Smooth muscle cell (in vitro differentiated cells): ENCODE results near the gene FOXL3. TPM values are rescaled to one million over a fixed set of nuclear protein-coding genes. Genes with fewer than 3 reads are reported as not detected.

Source experiments
- DNase-seq: peaks from one replicate; lab custom pipeline; 2025; ENCODE audit not compliant: unreplicated experiment; lab: John Stamatoyannopoulos, UW
- H2AFZ ChIP-seq: fragments of 200-600 bp; sonication (generic); 2 replicates; pipeline ENCODE4 v1.6.0; 2016; ENCODE audit warnings: antibody characterized with exemption, low read depth, mild to moderate bottlenecking
- H3F3A ChIP-seq: fragments of 200-600 bp; sonication (generic); 2 replicates; pipeline ENCODE4 v1.6.0; 2017; ENCODE audit warnings: antibody characterized with exemption, low read depth
- H3K27ac ChIP-seq: fragments of 200-600 bp; sonication (generic); 2 replicates; pipeline ENCODE4 v1.5.1; 2016; ENCODE audit warnings: low read depth, mild to moderate bottlenecking
- H3K27me3 ChIP-seq: fragments of 200-600 bp; sonication (generic); 2 replicates; pipeline ENCODE4 v1.6.1; 2016; ENCODE audit warnings: low read depth, mild to moderate bottlenecking
- H3K36me3 ChIP-seq: fragments of 200-600 bp; sonication (generic); 2 replicates; pipeline ENCODE4 v1.5.1; 2016; ENCODE audit warnings: low read depth
- H3K4me1 ChIP-seq: fragments of 200-600 bp; sonication (generic); 2 replicates; pipeline ENCODE4 v1.5.1; 2016; ENCODE audit warnings: low read depth
- H3K4me2 ChIP-seq: fragments of 200-600 bp; sonication (generic); 2 replicates; pipeline ENCODE4 v1.6.0; 2016; ENCODE audit warnings: mild to moderate bottlenecking
- H3K4me3 ChIP-seq: fragments of 200-600 bp; sonication (generic); 2 replicates; pipeline ENCODE4 v1.5.1; 2016; ENCODE audit warnings: mild to moderate bottlenecking
- H3K79me2 ChIP-seq: fragments of 200-600 bp; sonication (generic); 2 replicates; pipeline ENCODE4 v1.6.0; 2016; ENCODE audit warnings: low read depth, mild to moderate bottlenecking
- H3K9ac ChIP-seq: fragments of 200-600 bp; sonication (generic); 2 replicates; pipeline ENCODE4 v1.6.0; 2016; ENCODE audit warnings: low read depth
- H3K9me3 ChIP-seq: fragments of 200-600 bp; sonication (generic); replicated peaks from 2 replicates; pipeline ENCODE4 v1.5.1; 2016; ENCODE audit warnings: low read depth
- H4K20me1 ChIP-seq: fragments of 200-600 bp; sonication (generic); 2 replicates; pipeline ENCODE4 v1.6.0; 2016; ENCODE audit warnings: low read depth
- CTCF ChIP-seq: fragments of 200-600 bp; sonication (generic); IDR thresholded peaks from 2 replicates; pipeline ENCODE4 v1.5.1; 2017; ENCODE audit warnings: borderline replicate concordance, mild to moderate bottlenecking, antibody characterized with exemption; ENCODE audit not compliant: insufficient read depth, poor library complexity, severe bottlenecking
- WGBS: methylation state at CpG from one replicate; pipeline ENCODE4 v1.1.7; 2016; ENCODE audit warnings: low lambda C conversion rate; 5-methylcytosine and 5-hydroxymethylcytosine counted together
- polyA plus RNA-seq: library from polyadenylated mRNA; unstranded; fragments of >200 nt; fragmentation: Nextera tagmentation; extraction: Ambion mirVana; gene quantifications from 2 replicates; pipeline ENCODE4 v1.2.1, GENCODE V29; 2016
- total RNA-seq: library from RNA; depleted of rRNA; stranded (reverse); fragments of >200 nt; gene quantifications from 2 replicates; pipeline ENCODE4 v1.2.3, GENCODE V29; 2014

FOXL3 gene
- total and polyA plus RNA-seq, 2 experiments from 2014 or later, result not detected

DNA sequence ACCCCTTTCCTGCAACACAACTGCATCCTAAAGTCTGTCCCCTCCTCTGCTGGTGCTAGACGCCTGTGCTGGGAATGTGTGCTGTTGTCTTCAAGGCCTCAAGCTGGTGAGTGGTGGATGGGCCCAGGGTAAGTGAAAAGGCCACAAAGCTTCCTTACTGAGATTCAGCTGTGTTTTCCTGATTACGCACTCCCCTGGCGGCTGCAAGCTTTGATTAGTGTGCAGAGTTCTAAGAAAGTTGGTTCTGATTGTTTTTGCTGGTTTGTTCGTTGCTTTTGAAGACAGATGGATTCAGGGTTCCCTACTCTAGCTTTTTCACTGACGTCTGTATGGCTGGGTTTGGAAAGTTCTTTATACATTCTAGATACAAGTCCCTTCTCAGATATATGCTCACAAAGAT is 11.9 kb upstream of the FOXL3 start:
- no peak for TF ChIP-seq CTCF
- H4K20me1 ChIP-seq, result no peaks in the 10 kb centered on the region
- no peak overlapping the region for H3K4me2 ChIP-seq
- no peaks in the 10 kb centered on the region for H3K4me1 ChIP-seq
- 85% methylated on average over 5 of the region's 5 CpGs for WGBS
- H3K27me3 ChIP-seq, result no peaks in the 10 kb centered on the region
- H2AFZ ChIP-seq, result no peak overlapping the region
- no peaks in the 10 kb centered on the region for H3K36me3 ChIP-seq
- H3K79me2 ChIP-seq, result no peaks in the 10 kb centered on the region
- H3K27ac ChIP-seq, result no peak overlapping the region
- H3F3A ChIP-seq, result no peaks in the 10 kb centered on the region
- no peak overlapping the region for H3K4me3 ChIP-seq
- DNase-seq, result no peak
- no peak overlapping the region for H3K9ac ChIP-seq
- peaks cover 3% of the 10 kb centered on the region for H3K9me3 ChIP-seq

DNA sequence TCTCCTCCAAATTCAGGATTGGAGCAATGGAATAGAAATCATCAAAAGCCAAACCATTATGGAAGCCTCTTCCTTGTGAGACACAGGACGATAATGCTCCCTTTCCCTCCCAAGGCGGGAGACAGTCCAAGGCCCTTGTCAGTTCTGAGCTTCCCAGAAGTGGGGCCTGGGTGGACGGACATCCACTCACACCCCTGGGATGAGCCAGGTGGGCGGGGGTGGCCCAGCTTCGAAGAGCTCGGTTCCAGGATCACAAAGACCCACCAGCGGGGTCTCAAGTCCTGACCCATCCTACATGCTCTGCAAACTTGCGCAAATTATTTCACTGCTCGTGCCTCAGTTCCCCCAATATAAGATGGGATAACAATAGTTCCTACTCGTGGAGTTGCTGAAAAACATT is 10.1 kb upstream of the FOXL3 start:
- TF ChIP-seq CTCF, result no peak
- Histone ChIP-seq H3K27ac (no peak overlapping the region), H3K4me3 (no peak overlapping the region), H3K27me3 (no peaks in the 10 kb centered on the region), H2AFZ (no peak overlapping the region), H3K4me1 (no peaks in the 10 kb centered on the region), H3K9me3 (peaks cover 3% of the 10 kb centered on the region), H3K36me3 (no peaks in the 10 kb centered on the region), H3F3A (no peaks in the 10 kb centered on the region), H3K4me2 (no peak overlapping the region), H4K20me1 (no peaks in the 10 kb centered on the region), H3K9ac (no peak overlapping the region), H3K79me2 (no peaks in the 10 kb centered on the region)
- 80% methylated on average over 10 of the region's 10 CpGs for WGBS
- no peak for DNase-seq

DNA sequence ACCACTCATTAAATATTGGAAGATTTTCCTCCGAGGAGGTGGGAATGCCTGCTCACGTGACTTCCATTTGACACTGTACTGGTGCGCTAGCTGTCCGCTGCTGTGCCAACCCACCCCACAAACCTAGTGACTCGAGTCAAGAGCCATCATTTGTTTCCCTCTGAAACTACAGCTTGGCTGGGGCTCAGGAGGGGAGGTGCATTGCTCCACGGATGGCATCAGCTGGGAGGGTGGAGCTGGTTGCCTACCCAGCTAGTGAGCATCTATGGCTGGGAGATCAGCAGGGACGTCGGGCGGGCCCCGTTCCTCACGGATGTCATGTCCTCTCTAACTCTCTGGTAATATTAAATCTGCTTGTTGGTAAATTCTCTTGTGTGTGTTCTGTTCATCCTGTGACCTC is 9.5 kb upstream of the FOXL3 start:
- Histone ChIP-seq H2AFZ (no peak overlapping the region), H4K20me1 (no peaks in the 10 kb centered on the region), H3K36me3 (no peaks in the 10 kb centered on the region), H3K9me3 (peaks cover 3% of the 10 kb centered on the region), H3K4me3 (no peak overlapping the region), H3K79me2 (no peaks in the 10 kb centered on the region), H3K4me2 (no peak overlapping the region), H3K27ac (no peak overlapping the region), H3K4me1 (no peaks in the 10 kb centered on the region), H3K27me3 (no peaks in the 10 kb centered on the region), H3F3A (no peaks in the 10 kb centered on the region), H3K9ac (no peak overlapping the region)
- TF ChIP-seq CTCF, result no peak
- 91% methylated on average over 11 of the region's 11 CpGs for WGBS
- no peak for DNase-seq

- no peaks in the 10 kb centered on the region for H3K27me3 ChIP-seq
- no peak overlapping the region for H3K27ac ChIP-seq
- TF ChIP-seq CTCF, result no peak
- 93% methylated on average over 8 of the region's 8 CpGs for WGBS
- no peak overlapping the region for H2AFZ ChIP-seq
- no peaks in the 10 kb centered on the region for H3K36me3 ChIP-seq
- H3K9me3 ChIP-seq, result peaks cover 3% of the 10 kb centered on the region
- no peak for DNase-seq
- no peak overlapping the region for H3K4me3 ChIP-seq
- H4K20me1 ChIP-seq, result no peaks in the 10 kb centered on the region
- no peaks in the 10 kb centered on the region for H3F3A ChIP-seq
- no peaks in the 10 kb centered on the region for H3K4me1 ChIP-seq
- H3K79me2 ChIP-seq, result no peaks in the 10 kb centered on the region
- H3K4me2 ChIP-seq, result no peak overlapping the region
- no peak overlapping the region for H3K9ac ChIP-seq
These were observed 8.3 kb upstream of the FOXL3 start for GRCh38 chr7:281637-282036.
